Neutrophil (primary cell): ENCODE measurements around the gene FCN3.
A peak's percentile ranks its signal among the peaks of the same experiment; 100 is the strongest.

Source experiments
- H3K27ac ChIP-seq: fragments of 200-600 bp; sonication (generic); 2 replicates; pipeline ENCODE4 v1.5.1; 2016; ENCODE audit warnings: mild to moderate bottlenecking, moderate library complexity
- H3K27me3 ChIP-seq: fragments of 200-600 bp; sonication (generic); 2 replicates; pipeline ENCODE4 v1.6.0; 2016; ENCODE audit warnings: mild to moderate bottlenecking
- H3K36me3 ChIP-seq: fragments of 200-600 bp; sonication (generic); 2 replicates; pipeline ENCODE4 v1.5.1; 2017
- H3K4me1 ChIP-seq, 2 experiments: fragments of 200-600 bp in 1 of 2; sonication (generic) in 1 of 2; 1 replicate in 1 of 2; 2 replicates in 1 of 2; pipeline versions ENCODE4 v1.5.1 to v1.6.1; 2013 to 2016; ENCODE audit warnings: low read depth in 1 of 2, low read length in 1 of 2, mild to moderate bottlenecking in 1 of 2, moderate library complexity in 1 of 2; ENCODE audit not compliant: control insufficient read depth in 1 of 2, insufficient read depth in 1 of 2
- H3K4me3 ChIP-seq, 2 experiments: fragments of 200-600 bp in 1 of 2; sonication (generic) in 1 of 2; 1 replicate in 1 of 2; 2 replicates in 1 of 2; pipeline ENCODE4 v1.5.1; 2013 to 2016; ENCODE audit warnings: low read depth in 1 of 2, low read length in 1 of 2, mild to moderate bottlenecking in 1 of 2, moderate library complexity in 1 of 2
- H3K9me3 ChIP-seq: fragments of 200-600 bp; sonication (generic); 2 replicates; pipeline ENCODE4 v1.5.1; 2016
- TF ChIP-seq, protein P1 (sequence below): fragments of 200-600 bp; sonication (generic); IDR thresholded peaks from 2 replicates; pipeline ENCODE4 v1.5.1; 2016; ENCODE audit warnings: antibody characterized with exemption

The FCN3 gene

DNA sequence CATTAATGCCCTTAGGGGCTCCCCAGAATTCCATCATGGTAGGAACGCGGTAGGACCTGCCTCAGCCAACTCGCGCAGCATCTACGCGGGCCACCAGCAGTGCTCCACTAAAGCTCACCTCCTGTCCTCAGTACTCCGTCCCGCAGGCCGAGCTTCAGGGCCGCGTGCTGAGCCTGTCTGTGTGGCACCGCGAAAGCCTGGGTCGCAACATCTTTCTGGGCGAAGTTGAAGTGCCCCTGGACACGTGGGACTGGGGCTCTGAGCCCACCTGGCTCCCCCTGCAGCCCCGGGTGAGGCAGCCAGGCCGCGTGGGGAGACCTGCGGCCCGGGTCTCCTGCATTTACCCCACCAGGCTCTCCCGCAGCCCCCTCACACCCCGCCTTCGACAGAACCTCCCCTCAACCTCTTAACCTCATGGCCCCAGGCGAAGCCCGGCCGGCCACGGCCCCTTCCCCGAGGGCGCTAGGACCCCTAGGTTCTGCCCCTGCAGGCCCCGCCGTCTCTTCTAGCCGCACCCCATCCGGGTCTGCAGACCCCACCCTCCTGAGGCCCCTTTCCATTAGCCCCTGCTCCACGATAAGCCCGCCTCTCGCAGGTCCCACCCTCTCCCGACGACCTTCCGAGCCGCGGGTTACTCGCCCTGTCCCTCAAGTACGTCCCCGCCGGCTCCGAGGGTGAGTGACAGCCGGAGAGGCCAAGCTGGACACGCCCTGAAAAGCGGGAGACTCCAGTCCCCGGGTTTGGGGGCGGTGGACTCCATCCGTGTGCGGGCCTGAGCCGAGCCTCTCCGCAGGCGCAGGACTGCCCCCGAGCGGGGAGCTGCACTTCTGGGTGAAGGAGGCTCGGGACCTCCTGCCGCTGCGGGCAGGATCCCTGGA, 23.7 kb downstream of the FCN3 start:
- no peaks in the 10 kb centered on the region for H3K9me3 ChIP-seq
- H3K36me3 ChIP-seq = peaks cover 80% of the 10 kb centered on the region
- H3K4me3 ChIP-seq = no peak overlapping the region
- H3K27ac ChIP-seq = no peak overlapping the region
- H3K4me1 ChIP-seq = peaks cover 0 to 13% of the 10 kb centered on the region in 2 experiments
- no peaks in the 10 kb centered on the region for H3K27me3 ChIP-seq
- TF ChIP-seq, protein P1, sequence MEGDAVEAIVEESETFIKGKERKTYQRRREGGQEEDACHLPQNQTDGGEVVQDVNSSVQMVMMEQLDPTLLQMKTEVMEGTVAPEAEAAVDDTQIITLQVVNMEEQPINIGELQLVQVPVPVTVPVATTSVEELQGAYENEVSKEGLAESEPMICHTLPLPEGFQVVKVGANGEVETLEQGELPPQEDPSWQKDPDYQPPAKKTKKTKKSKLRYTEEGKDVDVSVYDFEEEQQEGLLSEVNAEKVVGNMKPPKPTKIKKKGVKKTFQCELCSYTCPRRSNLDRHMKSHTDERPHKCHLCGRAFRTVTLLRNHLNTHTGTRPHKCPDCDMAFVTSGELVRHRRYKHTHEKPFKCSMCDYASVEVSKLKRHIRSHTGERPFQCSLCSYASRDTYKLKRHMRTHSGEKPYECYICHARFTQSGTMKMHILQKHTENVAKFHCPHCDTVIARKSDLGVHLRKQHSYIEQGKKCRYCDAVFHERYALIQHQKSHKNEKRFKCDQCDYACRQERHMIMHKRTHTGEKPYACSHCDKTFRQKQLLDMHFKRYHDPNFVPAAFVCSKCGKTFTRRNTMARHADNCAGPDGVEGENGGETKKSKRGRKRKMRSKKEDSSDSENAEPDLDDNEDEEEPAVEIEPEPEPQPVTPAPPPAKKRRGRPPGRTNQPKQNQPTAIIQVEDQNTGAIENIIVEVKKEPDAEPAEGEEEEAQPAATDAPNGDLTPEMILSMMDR = no peak

DNA sequence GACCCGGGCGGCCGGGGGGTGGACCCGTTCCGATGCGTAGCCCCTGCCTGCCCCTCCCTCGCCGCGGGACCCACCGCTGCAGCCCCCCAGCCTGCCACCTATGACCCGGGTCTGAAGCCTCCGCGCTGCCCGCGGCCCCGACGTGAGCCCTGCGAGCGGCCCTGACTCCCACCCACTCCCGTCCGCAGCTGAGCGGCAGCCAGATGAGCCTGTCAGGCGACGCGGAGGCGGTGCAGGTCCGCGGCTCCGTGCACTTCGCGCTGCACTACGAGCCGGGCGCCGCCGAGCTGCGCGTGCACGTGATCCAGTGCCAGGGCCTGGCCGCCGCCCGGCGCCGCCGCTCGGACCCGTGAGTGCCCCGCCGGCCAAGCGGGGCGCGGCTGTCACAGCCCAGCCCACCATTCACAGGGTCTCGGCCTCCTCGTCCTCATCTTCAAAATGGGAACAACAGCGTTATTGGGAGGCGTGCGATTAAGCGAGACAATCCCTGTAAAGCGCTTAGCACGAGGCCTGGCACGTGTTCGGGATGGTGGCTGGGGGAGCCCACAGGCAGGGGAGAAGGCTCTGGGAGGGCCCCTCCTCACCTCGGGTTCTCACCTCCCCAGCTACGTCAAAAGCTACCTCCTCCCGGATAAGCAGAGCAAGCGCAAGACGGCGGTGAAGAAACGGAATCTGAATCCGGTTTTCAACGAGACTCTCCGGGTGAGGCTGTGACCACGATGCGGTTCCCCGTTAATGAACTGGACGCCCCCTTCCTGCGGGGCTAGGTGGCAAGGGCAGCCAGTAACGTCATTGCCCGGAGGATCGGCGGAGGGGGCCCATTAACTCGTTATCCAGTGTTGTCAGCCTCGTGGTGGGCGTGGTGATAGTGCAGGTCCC, 24.6 kb downstream of the FCN3 start:
- Histone ChIP-seq H3K27me3 (no peaks in the 10 kb centered on the region), H3K27ac (no peak overlapping the region), H3K4me1 (peaks cover 4 to 15% of the 10 kb centered on the region in 2 experiments), H3K9me3 (no peaks in the 10 kb centered on the region), H3K4me3 (peak overlapping the region in 1 of 2 experiments; percentile 40), H3K36me3 (peaks cover 76% of the 10 kb centered on the region)
- TF ChIP-seq, protein P1 = no peak

GRCh38 chr1:27348861-27349783, 25.5 kb downstream of the FCN3 start:
- Histone ChIP-seq H3K4me3 (peak overlapping the region in 1 of 2 experiments; percentile 40), H3K27ac (peak overlapping the region; percentile 50), H3K4me1 (peaks cover 13 to 24% of the 10 kb centered on the region in 2 experiments), H3K36me3 (peaks cover 75% of the 10 kb centered on the region), H3K27me3 (no peaks in the 10 kb centered on the region), H3K9me3 (no peaks in the 10 kb centered on the region)
- TF ChIP-seq, protein P1 = no peak

DNA sequence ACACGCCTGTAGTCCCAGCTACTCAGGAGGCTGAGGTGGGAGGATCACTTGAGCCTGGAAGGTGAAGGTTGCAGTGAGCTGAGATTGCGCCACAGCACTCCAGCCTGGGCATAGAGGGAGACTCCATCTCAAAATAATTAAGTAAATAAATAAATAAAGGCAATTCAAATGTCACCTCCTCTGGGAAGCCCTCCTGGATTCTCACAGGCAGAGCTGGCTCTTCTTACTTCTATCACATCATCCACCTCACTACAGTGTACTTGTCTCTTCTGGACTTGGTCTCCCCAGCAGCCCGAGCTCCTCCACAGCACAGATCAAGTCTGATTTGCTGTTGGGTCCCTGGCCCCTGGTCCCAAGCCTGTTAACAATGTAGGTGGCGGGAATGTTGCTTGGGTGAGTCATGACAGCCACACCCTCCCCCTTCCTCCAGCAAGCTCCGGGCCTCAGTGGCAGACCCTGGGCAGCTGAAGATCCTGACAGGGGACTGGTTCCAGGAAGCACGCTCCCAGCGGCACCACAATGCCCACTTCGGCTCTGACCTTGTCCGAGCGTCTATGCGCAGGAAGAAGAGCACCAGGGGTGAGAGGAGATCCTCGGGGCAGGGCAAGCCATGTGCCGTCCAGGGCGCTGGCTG, 27.5 kb downstream of the FCN3 start:
- Histone ChIP-seq H3K9me3 (no peaks in the 10 kb centered on the region), H3K27ac (peak overlapping the region; percentile 18), H3K27me3 (no peaks in the 10 kb centered on the region), H3K4me1 (peaks cover 34 to 44% of the 10 kb centered on the region in 2 experiments), H3K36me3 (peaks cover 57% of the 10 kb centered on the region), H3K4me3 (no peak overlapping the region)
- TF ChIP-seq, protein P1 = no peak
